IPS DF 4.7 (cell line): ENCODE measurements around the gene TAGAP.
"Not testable (repeated sequence)": the region's sequence is repeated elsewhere in the genome, so short reads cannot be mapped to it uniquely, and the experiment has no call there.

Experiments
- DNase-seq: peaks from one replicate; pipeline ENCODE4 v3.0.0-alpha.2; 2013; ENCODE audit warnings: low spot score; ENCODE audit errors: extremely low read depth

TAGAP gene

GRCh38 chr6:159017757-159018559, 26.8 kb downstream of the TAGAP start:
- DNase-seq, result no peak

GRCh38 chr6:159014406-159014805, 30.4 kb downstream of the TAGAP start:
- no peak for DNase-seq

- DNase-seq, result no peak
Measured at GRCh38 chr6:159013229-159013628, 31.6 kb downstream of the TAGAP start.

GRCh38 chr6:159012201-159012600, 32.6 kb downstream of the TAGAP start:
- no peak for DNase-seq

- DNase-seq, result not testable (repeated sequence)
Measured at GRCh38 chr6:159010037-159010612, 34.7 kb downstream of the TAGAP start.

- no peak for DNase-seq
Measured at GRCh38 chr6:159008656-159009288, 36.0 kb downstream of the TAGAP start.

GRCh38 chr6:159007510-159007909, 37.3 kb downstream of the TAGAP start:
- DNase-seq, result no peak

GRCh38 chr6:159005436-159005835, 39.4 kb downstream of the TAGAP start:
- no peak for DNase-seq

GRCh38 chr6:159004592-159004991, 40.2 kb downstream of the TAGAP start:
- DNase-seq, result no peak

- DNase-seq, result no peak
Measured at GRCh38 chr6:159002432-159003155, 42.2 kb downstream of the TAGAP start.

- peak; percentile 76 for DNase-seq
Measured at GRCh38 chr6:158999666-159000403, 45.0 kb downstream of the TAGAP start, which contains the start of gene RSPH3. Gene RSPH3, minus strand, starts transcription at chr6:159000202. Its CDS starts 652 bp downstream, at chr6:158999550.

GRCh38 chr6:158999154-158999665, 45.6 kb downstream of the TAGAP start:
- DNase-seq, result no peak

GRCh38 chr6:158996856-158997255, 47.9 kb downstream of the TAGAP start:
- DNase-seq, result no peak

- no peak for DNase-seq
Measured at GRCh38 chr6:158993639-158994038, 51.2 kb downstream of the TAGAP start.

GRCh38 chr6:158991017-158991723, 53.6 kb downstream of the TAGAP start:
- DNase-seq, result no peak

GRCh38 chr6:158989711-158990110, 55.1 kb downstream of the TAGAP start:
- not testable (repeated sequence) for DNase-seq

GRCh38 chr6:158988477-158988876, 56.3 kb downstream of the TAGAP start:
- DNase-seq, result no peak

- no peak for DNase-seq
Measured at GRCh38 chr6:158987657-158988056, 57.1 kb downstream of the TAGAP start.
